Left ventricle myocardium inferior (tissue), 1 donor: ENCODE results near the gene SERPINA5. TPM values are rescaled to one million over a fixed set of nuclear protein-coding genes. Genes with fewer than 3 reads are reported as not detected.

Experiments used
- DNase-seq: peaks from one replicate; pipeline ENCODE4 v3.0.0-alpha.2; 2020
- H3K27ac ChIP-seq: fragments of 200-600 bp; replicated peaks from 2 replicates; pipeline ENCODE4 v1.8.0; 2021
- H3K27me3 ChIP-seq: fragments of 200-600 bp; 2 replicates; pipeline ENCODE4 v1.8.0; 2021; ENCODE audit warnings: low read depth
- H3K36me3 ChIP-seq: fragments of 200-600 bp; 2 replicates; pipeline ENCODE4 v1.8.0; 2021
- H3K4me1 ChIP-seq: fragments of 200-600 bp; 2 replicates; pipeline ENCODE4 v1.8.0; 2021
- H3K4me3 ChIP-seq: fragments of 200-600 bp; 2 replicates; pipeline ENCODE4 v1.8.0; 2021; ENCODE audit warnings: mild to moderate bottlenecking, moderate library complexity
- H3K9me3 ChIP-seq: fragments of 200-600 bp; replicated peaks from 2 replicates; pipeline ENCODE4 v1.8.0; 2021
- CTCF ChIP-seq: fragments of 200-600 bp; IDR thresholded peaks from 2 replicates; pipeline ENCODE4 v1.8.0; 2021; ENCODE audit warnings: antibody characterized with exemption, mild to moderate bottlenecking, borderline replicate concordance
- intact Hi-C: fragments of 100-400 bp; cut with micrococcal nuclease; formaldehyde crosslinking; loops from one replicate; pipeline ENCODE4 v1.11.0; 2022
- total RNA-seq: library from RNA; stranded (reverse); fragmentation: NEBNext Ultra II Directional; extraction: Animal tissue kit (Norgen Biotek cat#: 25700); gene quantifications from one replicate; pipeline ENCODE4 v1.2.1, GENCODE V29; 2021
- donor health status: DM: no; HTN: yes; CAD: no; lungs with severe emphysema.

The SERPINA5 gene
- total RNA-seq, 1 donor from 2014 or later, result 2.1 TPM

- TF ChIP-seq CTCF, result no peak
Observed at GRCh38 chr14:94586635-94587034, 5.4 kb downstream of the SERPINA5 start.

GRCh38 chr14:94588311-94588710, 7.1 kb downstream of the SERPINA5 start:
- H3K4me3 ChIP-seq, result no peak overlapping the region
- no peaks in the 10 kb centered on the region for H3K4me1 ChIP-seq
- no peaks in the 10 kb centered on the region for H3K36me3 ChIP-seq
- no peaks in the 10 kb centered on the region for H3K27me3 ChIP-seq
- intact Hi-C loops, result no loop called here
- TF ChIP-seq CTCF, result no peak
- no peak overlapping the region for H3K27ac ChIP-seq
- no peaks in the 10 kb centered on the region for H3K9me3 ChIP-seq
- no peak for DNase-seq

More at GRCh38 chr14:94586635-94587034, 5.4 kb downstream of the SERPINA5 start:
- no peaks in the 10 kb centered on the region for H3K9me3 ChIP-seq
- intact Hi-C loops, result no loop called here
- H3K27ac ChIP-seq, result no peak overlapping the region
- H3K4me1 ChIP-seq, result peaks cover 6% of the 10 kb centered on the region
- DNase-seq, result no peak
- H3K27me3 ChIP-seq, result no peaks in the 10 kb centered on the region
- no peaks in the 10 kb centered on the region for H3K36me3 ChIP-seq
- no peak overlapping the region for H3K4me3 ChIP-seq

GRCh38 chr14:94591073-94591472, 9.8 kb downstream of the SERPINA5 start:
- no peak for TF ChIP-seq CTCF
- no peak for DNase-seq
- H3K4me3 ChIP-seq, result no peak overlapping the region

GRCh38 chr14:94591871-94592270, 10.6 kb downstream of the SERPINA5 start:
- intact Hi-C loops, result no loop called here
- no peak overlapping the region for H3K4me3 ChIP-seq
- peaks cover 7% of the 10 kb centered on the region for H3K4me1 ChIP-seq
- H3K27me3 ChIP-seq, result no peaks in the 10 kb centered on the region
- DNase-seq, result no peak
- no peaks in the 10 kb centered on the region for H3K9me3 ChIP-seq
- no peak overlapping the region for H3K27ac ChIP-seq
- no peaks in the 10 kb centered on the region for H3K36me3 ChIP-seq
- TF ChIP-seq CTCF, result no peak

More at GRCh38 chr14:94591073-94591472, 9.8 kb downstream of the SERPINA5 start:
- Histone ChIP-seq H3K4me1 (peaks cover 6% of the 10 kb centered on the region), H3K9me3 (no peaks in the 10 kb centered on the region), H3K36me3 (no peaks in the 10 kb centered on the region), H3K27me3 (no peaks in the 10 kb centered on the region), H3K27ac (no peak overlapping the region)
- intact Hi-C loops, result no loop called here

GRCh38 chr14:94592457-94592856, 11.2 kb downstream of the SERPINA5 start:
- H3K27ac ChIP-seq, result no peak overlapping the region
- H3K4me1 ChIP-seq, result peaks cover 7% of the 10 kb centered on the region
- intact Hi-C loops, result no loop called here
- no peak for DNase-seq
- H3K27me3 ChIP-seq, result no peaks in the 10 kb centered on the region
- H3K9me3 ChIP-seq, result no peaks in the 10 kb centered on the region
- H3K4me3 ChIP-seq, result no peak overlapping the region
- H3K36me3 ChIP-seq, result no peaks in the 10 kb centered on the region
- TF ChIP-seq CTCF, result no peak

GRCh38 chr14:94593376-94593748, 12.1 kb downstream of the SERPINA5 start:
- no peak overlapping the region for H3K4me3 ChIP-seq
- no peak for TF ChIP-seq CTCF
- no peak for DNase-seq

More at GRCh38 chr14:94593376-94593748, 12.1 kb downstream of the SERPINA5 start:
- Histone ChIP-seq H3K9me3 (no peaks in the 10 kb centered on the region), H3K27me3 (no peaks in the 10 kb centered on the region), H3K4me1 (peaks cover 14% of the 10 kb centered on the region), H3K36me3 (no peaks in the 10 kb centered on the region), H3K27ac (no peak overlapping the region)
- intact Hi-C loops, result no loop called here
